ENCODE results near the gene DHRS12. TPM values are rescaled to one million over a fixed set of nuclear protein-coding genes. Genes with fewer than 3 reads are reported as not detected.

The DHRS12 gene, protein sequence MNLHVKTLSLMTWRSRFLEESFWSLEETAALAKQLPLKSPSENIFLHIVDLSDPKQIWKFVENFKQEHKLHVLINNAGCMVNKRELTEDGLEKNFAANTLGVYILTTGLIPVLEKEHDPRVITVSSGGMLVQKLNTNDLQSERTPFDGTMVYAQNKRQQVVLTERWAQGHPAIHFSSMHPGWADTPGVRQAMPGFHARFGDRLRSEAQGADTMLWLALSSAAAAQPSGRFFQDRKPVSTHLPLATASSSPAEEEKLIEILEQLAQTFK
- 11.3 and 12.1 TPM in 2 replicates for total RNA-seq (2014; rRNA removed; shearing (Covaris generic))

DNA sequence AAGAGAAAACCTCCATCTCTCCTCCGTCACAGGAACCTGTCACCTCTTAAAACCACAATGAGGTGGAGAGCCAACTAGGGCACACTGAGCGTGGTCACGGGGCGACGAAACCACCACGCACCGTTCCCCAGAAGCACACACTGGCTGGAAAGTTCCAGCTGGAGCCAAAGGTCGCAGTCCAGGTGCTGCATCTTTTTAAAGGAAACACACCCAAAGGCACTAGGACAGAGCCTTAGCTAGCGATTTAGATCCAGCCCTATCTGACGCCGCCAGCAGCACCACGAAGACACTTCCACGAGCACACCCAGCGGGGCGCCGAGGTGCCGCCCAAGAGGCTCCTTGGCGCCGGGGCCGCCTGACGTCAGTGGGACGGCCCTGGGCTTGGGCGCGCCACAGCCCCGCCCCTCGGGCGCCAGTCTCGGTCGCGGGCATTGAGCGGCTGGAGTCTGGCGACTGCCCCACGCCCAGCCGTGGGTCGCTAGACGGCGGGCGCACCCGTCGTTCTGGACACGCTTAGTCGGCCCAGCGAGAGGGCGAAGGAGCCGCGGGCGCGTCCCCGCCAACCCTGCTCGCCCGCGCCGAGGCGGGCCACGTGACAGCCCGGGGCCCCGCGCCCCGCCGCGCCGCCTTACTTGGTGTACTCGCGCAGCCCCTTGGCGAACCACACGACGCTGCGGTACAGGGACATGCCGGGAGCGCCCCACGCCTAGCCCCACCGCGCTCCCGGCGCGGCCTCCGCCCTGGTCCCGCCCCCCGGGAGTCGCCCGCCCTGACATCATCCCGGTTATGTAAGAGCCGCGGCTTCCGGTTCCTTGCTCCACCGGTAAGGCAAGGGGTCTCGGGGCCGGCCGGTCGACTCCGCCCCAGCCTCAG, at the start of gene DHRS12:
DHRS12 (minus strand) TSS at position 742 of the 873 bp plus-strand sequence. CDS start 4,504 bp downstream, outside the sequence.
- in situ Hi-C loops (cut with HindIII; ENCODE audit: low sequenced_read_pairs) = no loop called here
- peak; percentile 88 for DNase-seq (ENCODE audit: low spot score)

DNA sequence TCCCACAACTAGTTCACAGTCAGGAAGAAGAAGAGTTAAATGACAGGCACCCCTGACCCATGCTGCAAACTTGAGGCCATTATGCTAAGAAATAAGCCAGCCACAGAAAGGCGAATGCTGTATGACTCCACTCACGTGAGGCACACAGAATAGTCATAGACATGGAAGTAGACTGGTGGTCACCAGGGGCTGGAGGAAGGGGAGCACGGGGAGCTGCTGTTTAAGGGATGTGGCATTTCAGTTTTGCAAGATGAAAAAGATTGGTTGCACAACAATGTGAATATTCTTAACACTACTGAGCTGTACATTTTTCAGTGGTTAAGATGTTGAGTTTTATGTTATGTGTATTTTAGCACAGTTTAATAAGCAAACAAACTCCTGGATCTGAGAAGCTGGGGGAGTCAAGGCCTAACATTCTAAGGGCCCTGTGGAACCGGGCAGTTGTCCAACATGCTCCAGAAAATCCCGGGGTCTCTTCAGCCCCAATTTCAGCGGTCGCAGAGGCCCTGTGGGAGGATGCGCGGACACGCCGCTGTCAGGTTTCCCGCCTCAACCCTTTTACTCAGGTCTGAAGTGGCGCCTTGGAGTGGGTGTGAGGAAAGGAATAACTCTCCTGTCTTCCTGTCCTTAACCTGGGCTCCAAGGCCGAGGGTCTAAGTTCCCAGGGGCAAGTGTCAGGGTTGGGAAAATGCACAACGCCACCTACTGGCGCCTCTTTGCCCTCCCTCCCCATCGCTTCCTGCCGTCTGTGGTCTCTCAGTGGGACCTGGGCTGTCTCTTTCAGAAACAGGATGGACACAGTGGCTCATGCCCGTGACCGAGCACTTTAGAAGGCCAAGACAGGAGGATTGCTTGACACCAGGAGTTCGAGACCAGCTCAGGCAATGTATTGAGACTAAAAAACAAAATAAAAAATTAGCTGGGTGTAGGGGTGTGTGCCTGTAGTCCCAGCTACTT, 45.5 kb upstream of the DHRS12 start:
- in situ Hi-C loops (cut with HindIII; ENCODE audit: low sequenced_read_pairs) = no loop called here
- no peak for DNase-seq (ENCODE audit: low spot score)

DNA sequence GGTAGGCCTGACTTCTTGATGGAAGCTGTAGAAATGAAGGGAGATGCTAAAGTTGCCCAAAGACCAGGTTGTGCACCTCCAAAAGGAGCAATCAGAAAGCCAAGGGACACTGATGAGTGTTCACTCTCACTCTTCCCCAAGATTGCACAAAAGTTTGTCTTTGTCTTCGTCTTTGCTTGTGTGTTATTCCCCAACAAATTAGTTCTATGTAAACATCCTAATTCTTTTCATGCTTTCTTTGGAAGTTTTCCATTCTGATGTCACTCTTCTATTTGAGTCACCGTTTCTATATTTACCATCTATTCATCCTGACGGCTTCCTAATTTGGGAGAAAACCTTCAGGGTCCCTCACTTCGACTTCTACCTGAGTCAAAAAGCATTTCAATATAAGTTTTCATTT, 44.7 kb upstream of the DHRS12 start:
- DNase-seq (ENCODE audit: low spot score) = no peak
- in situ Hi-C loops (cut with HindIII; ENCODE audit: low sequenced_read_pairs) = no loop called here

DNA sequence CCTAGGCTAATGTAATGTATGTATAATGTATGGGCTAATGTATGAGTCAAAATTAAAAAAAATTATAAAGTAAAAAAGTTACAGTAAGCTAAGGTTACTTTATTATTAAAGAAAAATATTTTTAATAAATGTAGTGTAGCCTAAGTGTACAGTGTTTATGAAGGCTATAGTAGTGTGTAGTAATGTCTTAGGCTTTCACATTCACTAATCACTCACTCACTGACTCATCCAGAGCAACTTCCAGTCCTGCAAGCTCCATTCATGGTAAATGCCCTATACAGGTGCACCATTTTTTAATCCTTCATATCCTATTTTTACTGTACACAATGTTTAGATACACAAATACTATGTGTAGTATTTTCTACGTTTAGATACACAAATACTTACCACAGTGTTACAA, 42.8 kb upstream of the DHRS12 start:
- no peak for DNase-seq (ENCODE audit: low spot score)
- in situ Hi-C loops (cut with HindIII; ENCODE audit: low sequenced_read_pairs) = no loop called here

DNA sequence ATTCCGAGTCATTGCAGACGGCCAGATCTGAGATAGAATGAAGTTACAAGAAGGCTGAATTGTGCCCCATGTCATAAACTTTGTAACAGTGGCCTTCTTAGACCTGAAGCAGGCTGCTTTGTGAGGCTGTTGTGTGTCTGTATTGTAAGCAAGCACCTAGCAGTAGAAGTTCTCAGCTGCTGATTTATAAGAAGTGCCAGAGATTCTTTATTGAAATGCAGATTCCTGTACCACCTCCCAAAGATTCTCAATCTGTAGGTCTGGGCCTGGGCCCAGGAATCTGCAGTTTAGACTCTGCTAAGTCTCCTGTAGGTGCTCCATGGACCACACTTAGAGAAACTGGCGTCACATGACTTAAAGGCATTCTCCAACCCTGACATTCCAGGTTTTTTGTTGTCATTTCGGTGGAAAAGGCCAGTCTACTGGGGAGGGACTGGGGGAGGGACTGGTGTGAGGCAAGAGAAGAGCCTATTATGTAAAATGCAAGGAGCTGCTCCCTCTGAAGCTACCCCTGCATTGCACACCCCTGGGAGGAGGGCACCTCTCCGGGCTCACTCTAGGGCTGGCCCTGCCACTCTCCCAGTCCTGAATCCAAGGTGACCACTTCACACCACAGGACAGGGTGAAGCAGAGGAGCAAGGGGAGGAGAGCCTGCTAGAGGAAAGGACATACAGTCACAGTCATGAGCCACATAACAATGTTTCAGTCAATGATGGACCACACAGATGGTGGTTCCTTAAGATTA, 41.8 kb upstream of the DHRS12 start:
- in situ Hi-C loops (cut with HindIII; ENCODE audit: low sequenced_read_pairs) = no loop called here
- no peak for DNase-seq (ENCODE audit: low spot score)

DNA sequence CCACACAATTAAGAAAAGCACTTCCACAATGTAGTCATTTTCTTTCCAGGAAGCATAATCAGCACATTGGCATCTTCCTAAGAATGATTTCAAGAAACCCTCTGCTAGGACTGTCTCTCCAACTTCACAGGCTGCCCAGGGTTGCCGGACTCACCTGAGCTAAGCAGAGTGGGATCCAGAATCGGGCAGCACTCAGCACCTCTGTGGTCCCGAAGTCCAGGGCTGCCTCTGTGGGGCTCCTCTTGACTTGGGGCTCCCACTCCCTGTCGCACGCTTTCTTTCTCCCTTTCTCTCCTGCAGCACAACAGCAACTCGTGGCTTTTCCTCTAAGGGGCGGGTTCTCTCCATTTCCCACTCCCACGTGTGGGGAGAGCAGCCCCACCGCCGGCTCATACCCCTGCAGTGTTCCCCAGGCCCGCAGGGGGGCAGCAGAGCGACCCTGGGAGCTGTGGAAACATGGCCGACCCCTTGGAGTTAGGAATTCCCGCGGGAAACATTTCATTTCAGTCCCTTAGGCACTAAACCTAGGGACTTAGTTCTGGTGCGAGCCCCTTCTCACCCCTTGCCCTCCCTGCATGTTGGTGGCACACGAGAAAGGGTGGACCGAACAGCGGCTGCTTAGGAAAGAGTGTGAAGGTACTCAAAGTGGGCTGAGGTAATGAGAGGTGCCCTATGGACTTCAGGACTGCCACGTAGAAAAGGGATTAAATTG, 41.1 kb upstream of the DHRS12 start, which contains the start of gene TMEM272:
TMEM272 (minus strand) TSS at position 316 of the 712 bp plus-strand sequence. CDS start 6,647 bp downstream, outside the sequence.
- DNase-seq (ENCODE audit: low spot score) = peak; percentile 32
- in situ Hi-C loops (cut with HindIII; ENCODE audit: low sequenced_read_pairs) = no loop called here

DNA sequence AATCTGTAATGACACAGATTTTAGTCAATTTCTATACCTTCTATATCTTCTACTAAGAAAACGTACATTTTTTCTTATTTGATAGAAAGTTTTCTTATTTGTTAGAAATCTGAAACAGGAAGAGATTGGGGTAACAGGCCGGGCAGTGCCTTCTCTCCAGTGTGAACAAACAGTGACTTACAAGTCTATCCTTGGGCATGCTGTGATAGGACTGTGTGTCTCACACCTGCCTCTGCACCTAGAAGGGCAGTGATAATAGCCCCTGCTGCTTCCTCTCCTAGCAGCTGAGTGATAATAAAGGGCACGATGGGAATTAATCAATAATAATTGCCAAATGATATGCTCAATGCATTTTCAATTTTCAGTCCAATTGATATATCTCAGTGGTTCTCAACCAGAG, 39.6 kb upstream of the DHRS12 start:
- in situ Hi-C loops (cut with HindIII; ENCODE audit: low sequenced_read_pairs) = no loop called here
- no peak for DNase-seq (ENCODE audit: low spot score)

DNA sequence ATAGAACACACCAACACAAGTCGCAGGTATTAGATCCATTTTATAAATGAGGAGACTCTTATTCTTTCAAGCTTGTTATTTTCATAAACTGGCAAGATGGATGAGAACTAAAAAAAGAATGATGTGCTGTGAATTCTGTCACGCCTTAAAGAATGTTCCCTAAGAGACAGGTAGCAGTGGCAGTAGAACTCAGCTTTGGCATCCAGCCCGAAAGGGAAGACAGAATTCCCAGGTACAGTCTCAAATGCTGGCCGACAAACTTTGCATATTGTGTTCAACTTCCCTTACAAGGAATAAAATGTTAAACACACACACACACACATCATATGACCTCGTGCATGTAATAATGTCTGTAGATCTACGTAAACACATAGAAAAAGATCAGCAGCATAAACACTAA, 37.8 kb upstream of the DHRS12 start:
- DNase-seq (ENCODE audit: low spot score) = no peak
- in situ Hi-C loops (cut with HindIII; ENCODE audit: low sequenced_read_pairs) = no loop called here

DNA sequence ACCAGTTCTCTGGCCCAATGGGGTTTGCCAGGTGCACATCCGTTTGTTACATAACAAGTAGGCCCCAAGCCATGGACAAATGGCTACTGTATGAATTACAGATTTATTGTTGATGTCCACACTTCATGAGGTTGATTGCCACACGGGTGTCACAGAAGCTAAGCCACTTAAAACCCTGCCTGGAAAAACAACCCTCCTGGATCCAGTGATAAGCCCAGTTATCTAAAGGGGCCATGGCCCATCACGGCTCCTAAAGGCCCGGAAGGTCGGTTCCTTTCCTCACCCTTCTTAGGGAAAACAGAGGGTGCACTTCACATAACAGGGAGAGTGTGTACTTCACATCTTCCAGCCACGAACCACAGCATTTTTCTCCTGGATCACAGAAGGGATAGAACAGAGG, 37.0 kb upstream of the DHRS12 start:
- in situ Hi-C loops (cut with HindIII; ENCODE audit: low sequenced_read_pairs) = no loop called here
- no peak for DNase-seq (ENCODE audit: low spot score)

DNA sequence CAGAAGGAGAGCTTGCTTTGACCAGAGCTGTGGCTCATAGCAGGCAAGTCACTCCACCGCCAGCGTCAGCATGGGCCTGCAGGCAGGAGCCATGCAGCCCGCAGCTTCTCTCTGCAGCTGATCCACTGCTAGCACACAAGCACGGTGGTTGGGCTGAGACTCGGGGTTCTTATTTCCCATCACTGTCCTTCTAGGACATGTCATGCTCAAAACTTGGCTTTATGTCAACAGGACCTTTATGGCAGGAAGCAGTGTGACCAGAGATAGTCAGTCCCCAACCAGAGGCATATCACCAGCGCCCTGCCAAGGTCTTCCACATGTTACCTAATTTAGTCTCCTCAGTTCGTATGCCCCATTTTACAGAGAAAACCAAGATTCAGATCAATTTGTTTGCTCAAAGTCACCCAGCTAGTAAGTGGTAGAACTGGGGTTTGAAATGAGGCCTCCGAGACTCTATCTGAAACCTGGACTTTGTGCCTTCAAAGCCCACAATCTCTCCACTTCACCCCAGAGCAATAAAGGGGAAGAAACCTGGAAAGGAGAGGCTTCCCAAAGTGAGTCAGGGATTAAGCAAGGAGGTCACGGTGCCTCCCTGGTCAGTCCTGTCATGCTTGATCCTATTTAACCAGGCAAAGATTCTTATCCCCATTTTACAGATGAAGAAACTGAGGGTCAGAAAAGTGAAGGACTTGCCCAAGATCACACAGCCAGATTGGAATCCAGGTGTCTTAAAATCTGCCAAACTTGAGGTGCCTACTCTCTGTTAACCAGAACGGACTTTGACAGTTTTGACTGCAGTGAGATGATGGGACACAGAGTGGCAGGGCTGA, 36.0 kb upstream of the DHRS12 start:
- in situ Hi-C loops (cut with HindIII; ENCODE audit: low sequenced_read_pairs) = no loop called here

DNA sequence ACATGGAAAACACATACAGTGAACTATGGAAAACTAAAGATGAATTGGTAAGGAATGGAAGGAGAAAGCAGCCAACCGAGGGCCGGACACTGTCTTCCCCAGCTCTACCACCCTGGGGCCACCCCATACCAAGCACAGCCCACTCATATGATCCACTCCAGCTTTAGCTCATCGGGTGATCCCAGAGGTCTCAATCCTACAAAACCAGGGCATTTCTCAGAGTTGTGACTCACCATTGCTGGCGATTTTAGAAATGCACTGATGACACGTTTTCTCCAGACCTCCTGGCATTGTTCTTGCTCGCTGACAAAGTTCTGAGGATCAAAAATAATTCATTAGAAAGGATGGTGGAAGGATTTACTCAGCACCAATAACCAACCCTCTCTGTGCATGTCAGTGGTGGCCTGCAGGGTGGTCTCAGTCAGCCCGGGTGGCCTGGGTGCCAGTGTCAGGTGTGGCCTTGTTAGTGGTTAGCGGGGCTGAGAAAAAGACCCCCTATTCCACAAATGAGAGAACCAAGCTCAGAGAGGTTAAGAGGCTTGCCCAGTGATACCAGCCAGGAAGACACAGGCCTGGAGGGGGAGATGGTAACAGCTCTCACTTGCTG, 34.4 kb upstream of the DHRS12 start:
- in situ Hi-C loops (cut with HindIII; ENCODE audit: low sequenced_read_pairs) = no loop called here
- no peak for DNase-seq (ENCODE audit: low spot score)

More for the DNA sequence above, 36.0 kb upstream of the DHRS12 start:
- DNase-seq (ENCODE audit: low spot score) = no peak

DNA sequence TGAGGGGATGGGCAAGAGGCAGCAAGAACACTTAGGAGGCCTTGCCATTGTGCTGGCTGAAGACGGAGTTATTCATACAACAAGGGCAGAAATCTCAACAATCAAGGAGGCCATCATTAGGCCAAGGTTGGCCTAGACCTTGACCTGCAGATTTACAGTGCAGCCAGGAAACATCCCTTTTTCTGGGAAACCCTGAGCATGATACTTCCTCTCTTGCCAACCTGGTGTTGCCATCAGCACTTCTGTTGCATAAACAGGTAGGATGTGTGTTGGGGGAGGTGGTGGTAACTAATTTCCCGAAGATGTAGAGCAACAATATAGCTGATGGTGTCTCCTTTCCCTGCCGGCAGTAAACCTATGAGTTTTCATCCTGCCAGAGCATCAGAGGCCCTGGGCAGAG, 33.1 kb upstream of the DHRS12 start:
- DNase-seq (ENCODE audit: low spot score) = no peak
- in situ Hi-C loops (cut with HindIII; ENCODE audit: low sequenced_read_pairs) = no loop called here

DNA sequence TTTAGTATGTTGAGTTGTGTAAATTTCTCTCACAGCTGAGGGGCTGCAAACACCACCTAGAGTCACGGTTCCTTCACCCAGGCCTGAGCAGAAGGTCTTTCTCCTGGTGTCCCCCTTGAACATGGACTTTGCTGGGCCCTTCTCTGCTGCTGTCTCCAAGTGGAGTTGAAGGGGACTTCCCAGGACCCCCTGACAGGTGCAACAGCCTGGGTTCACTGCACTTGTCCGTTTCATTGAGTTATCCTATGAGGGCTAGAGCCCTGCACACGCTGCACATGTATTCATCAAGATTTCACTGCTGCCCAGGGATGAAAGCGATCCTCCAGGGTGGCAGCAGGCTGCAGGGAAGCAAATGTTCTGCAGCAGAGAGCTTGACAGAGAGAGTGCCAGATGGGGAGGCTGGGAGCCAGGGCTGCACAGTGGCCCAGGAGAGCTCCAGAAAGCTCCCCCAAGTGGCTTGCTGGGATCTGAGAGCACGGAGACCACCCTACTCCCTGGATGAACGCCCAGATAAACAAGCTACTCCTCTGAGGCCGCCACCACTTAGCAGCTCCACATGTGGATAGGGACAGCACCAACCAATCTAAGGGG, 30.7 kb upstream of the DHRS12 start:
- in situ Hi-C loops (cut with HindIII; ENCODE audit: low sequenced_read_pairs) = no loop called here
- peak; percentile 84 for DNase-seq (ENCODE audit: low spot score)

DNA sequence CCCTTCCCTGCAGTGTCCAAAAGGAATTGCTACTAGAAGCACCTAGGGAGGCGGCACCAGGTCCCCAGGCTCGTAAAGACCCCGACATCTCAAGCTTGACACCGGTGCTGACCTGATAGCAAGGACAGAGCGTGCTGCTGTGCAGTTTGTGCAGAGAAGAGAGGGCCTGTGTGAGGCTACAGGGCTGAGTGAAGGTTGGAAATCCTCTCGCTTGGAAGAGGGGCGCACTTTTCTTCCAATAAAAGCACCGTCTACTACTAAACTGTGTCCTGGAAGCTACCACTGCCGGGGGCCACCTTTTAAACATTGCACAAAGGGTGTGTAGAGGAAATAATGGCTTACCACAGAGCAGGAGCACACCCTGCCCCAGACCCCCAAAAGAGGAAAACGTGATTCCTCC, 30.0 kb upstream of the DHRS12 start:
- in situ Hi-C loops (cut with HindIII; ENCODE audit: low sequenced_read_pairs) = no loop called here
- DNase-seq (ENCODE audit: low spot score) = no peak

DNA sequence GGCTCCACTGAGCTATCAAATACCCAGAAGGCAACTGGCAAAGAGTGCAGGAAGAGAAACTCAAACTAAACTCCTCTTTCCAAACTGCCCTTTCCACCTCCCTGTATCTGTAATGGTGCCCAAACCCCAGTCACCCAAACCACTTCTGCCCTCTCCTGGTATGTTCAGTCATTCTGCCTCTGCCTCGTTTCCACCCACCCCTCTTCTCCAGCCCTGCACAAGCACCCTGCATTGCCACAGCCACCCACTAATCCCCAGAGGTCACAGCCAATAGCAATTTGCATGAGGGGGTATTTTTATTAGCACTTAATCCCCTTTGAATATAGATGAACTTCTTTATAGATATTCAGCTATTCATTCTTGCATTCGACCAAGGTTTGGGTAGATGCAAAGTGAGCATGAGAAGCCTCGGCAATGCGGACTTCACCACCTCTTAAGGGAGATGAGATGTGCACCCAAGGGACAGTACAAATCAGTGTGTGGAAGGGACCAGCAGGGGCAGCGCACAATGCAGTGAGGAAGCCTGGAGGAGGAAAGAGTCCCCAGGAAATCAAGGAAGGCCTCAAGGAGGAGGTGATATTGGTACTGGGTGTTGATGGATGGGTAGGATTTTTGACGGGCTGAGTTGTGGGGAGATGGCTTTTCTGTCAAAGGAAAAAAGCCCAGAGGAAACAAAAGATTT, 28.6 kb upstream of the DHRS12 start:
- in situ Hi-C loops (cut with HindIII; ENCODE audit: low sequenced_read_pairs) = no loop called here
- no peak for DNase-seq (ENCODE audit: low spot score)

DNA sequence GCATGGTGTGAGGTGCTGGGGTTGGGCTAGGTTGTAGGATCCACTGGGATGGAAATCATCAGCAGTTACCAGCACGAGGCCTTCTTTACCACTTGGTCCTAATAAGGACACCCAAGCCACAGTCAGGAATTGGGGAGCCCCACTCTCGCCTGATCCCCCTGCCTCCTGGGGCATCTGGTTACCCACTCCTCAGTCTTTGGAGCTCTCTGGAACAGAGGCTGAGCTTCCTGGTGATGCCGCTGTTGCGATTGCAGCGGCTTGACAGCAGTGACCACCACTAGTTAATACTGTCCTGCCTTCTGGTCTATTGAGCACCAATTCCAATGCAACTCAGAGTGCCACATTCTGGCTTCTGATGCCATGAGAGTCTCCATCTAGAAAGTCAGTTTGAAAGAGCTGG, 27.6 kb upstream of the DHRS12 start:
- in situ Hi-C loops (cut with HindIII; ENCODE audit: low sequenced_read_pairs) = no loop called here
- DNase-seq (ENCODE audit: low spot score) = no peak

All from G401 (cell line).